ENCODE results near the gene ATP6V1G2.
"Not testable (repeated sequence)": the region's sequence is repeated elsewhere in the genome, so short reads cannot be mapped to it uniquely, and the experiment has no call there.

ATP6V1G2 gene

GRCh38 chr6:31546339-31546957 lies at the start of gene ATP6V1G2:
TSS of gene ATP6V1G2 (minus strand) at chr6:31546608. CDS start at chr6:31546559, 49 bp downstream.
- peak; percentile 70 for DNase-seq

- DNase-seq, result no peak
Observed at GRCh38 chr6:31592396-31592771, 46.0 kb upstream of the ATP6V1G2 start.

- DNase-seq, result not testable (repeated sequence)
Observed at GRCh38 chr6:31590691-31591090, 44.3 kb upstream of the ATP6V1G2 start.

GRCh38 chr6:31588871-31589650 lies 42.7 kb upstream of the ATP6V1G2 start:
- no peak for DNase-seq

- DNase-seq, result no peak
Observed at GRCh38 chr6:31587791-31588777, 41.7 kb upstream of the ATP6V1G2 start.

- no peak for DNase-seq
Observed at GRCh38 chr6:31586599-31587281, 40.3 kb upstream of the ATP6V1G2 start.

GRCh38 chr6:31586008-31586407 lies 39.6 kb upstream of the ATP6V1G2 start, which contains the start of gene LST1:
TSS of gene LST1 (plus strand) at chr6:31586277. CDS start at chr6:31587300, 1,023 bp downstream.
- DNase-seq, result no peak

- no peak for DNase-seq
Observed at GRCh38 chr6:31585491-31585890, 39.1 kb upstream of the ATP6V1G2 start.

GRCh38 chr6:31582230-31582643 lies 35.8 kb upstream of the ATP6V1G2 start, which contains the start of gene LTB:
TSS of gene LTB (minus strand) at chr6:31582424. CDS start at chr6:31582417, 7 bp downstream.
- DNase-seq, result no peak

- no peak for DNase-seq
Observed at GRCh38 chr6:31581434-31582229, 35.2 kb upstream of the ATP6V1G2 start.

GRCh38 chr6:31580807-31581433 lies 34.5 kb upstream of the ATP6V1G2 start:
- peak; percentile 31 for DNase-seq

- no peak for DNase-seq
Observed at GRCh38 chr6:31580438-31580740, 34.0 kb upstream of the ATP6V1G2 start.

- no peak for DNase-seq
Observed at GRCh38 chr6:31579546-31580437, 33.4 kb upstream of the ATP6V1G2 start.

- no peak for DNase-seq
Observed at GRCh38 chr6:31579119-31579505, 32.7 kb upstream of the ATP6V1G2 start.

- DNase-seq, result no peak
Observed at GRCh38 chr6:31578184-31579118, 32.0 kb upstream of the ATP6V1G2 start.

- no peak for DNase-seq
Observed at GRCh38 chr6:31577579-31577966, 31.2 kb upstream of the ATP6V1G2 start.

- DNase-seq, result no peak
Observed at GRCh38 chr6:31576897-31577578, 30.6 kb upstream of the ATP6V1G2 start.

- DNase-seq, result no peak
Observed at GRCh38 chr6:31575952-31576685, 29.7 kb upstream of the ATP6V1G2 start.
